HCT116 (cell line): ENCODE measurements around the gene CEP43.

Experiments used
- EZH2 ChIP-seq: fragments of 200-600 bp; sonication (generic); IDR thresholded peaks from 2 replicates; pipeline ENCODE4 v1.6.1; 2017; ENCODE audit warnings: antibody characterized with exemption, mixed run types
- POLR2A ChIP-seq: IDR thresholded peaks from 2 replicates; pipeline ENCODE4 v1.7.0; 2011; ENCODE audit warnings: borderline replicate concordance; ENCODE audit not compliant: insufficient read depth, insufficient read length; ENCODE audit errors: extremely low read depth
- REST ChIP-seq: IDR thresholded peaks from 2 replicates; pipeline ENCODE4 v1.6.1; 2012; ENCODE audit warnings: low read depth
- SP1 ChIP-seq: IDR thresholded peaks from 2 replicates; pipeline ENCODE4 v1.6.1; 2012; ENCODE audit warnings: low read depth

- TF ChIP-seq EZH2 (no peak), REST (no peak), SP1 (no peak), POLR2A (no peak)
These were observed 31.2 kb downstream of the CEP43 start for GRCh38 chr6:167030222-167031072.
